ENCODE results near the gene TECPR1.

Gene TECPR1

GRCh38 chr7:98294798-98295382 lies 42.9 kb upstream of the TECPR1 start:
- H3K27ac ChIP-seq (replicated peaks) = no peak overlapping the region
- peak in 1 of 2 experiments; percentile 34 for DNase-seq (ENCODE audit: low read depth in 1 of 2, low spot score in 1 of 2)
- TF ChIP-seq, protein P1, sequence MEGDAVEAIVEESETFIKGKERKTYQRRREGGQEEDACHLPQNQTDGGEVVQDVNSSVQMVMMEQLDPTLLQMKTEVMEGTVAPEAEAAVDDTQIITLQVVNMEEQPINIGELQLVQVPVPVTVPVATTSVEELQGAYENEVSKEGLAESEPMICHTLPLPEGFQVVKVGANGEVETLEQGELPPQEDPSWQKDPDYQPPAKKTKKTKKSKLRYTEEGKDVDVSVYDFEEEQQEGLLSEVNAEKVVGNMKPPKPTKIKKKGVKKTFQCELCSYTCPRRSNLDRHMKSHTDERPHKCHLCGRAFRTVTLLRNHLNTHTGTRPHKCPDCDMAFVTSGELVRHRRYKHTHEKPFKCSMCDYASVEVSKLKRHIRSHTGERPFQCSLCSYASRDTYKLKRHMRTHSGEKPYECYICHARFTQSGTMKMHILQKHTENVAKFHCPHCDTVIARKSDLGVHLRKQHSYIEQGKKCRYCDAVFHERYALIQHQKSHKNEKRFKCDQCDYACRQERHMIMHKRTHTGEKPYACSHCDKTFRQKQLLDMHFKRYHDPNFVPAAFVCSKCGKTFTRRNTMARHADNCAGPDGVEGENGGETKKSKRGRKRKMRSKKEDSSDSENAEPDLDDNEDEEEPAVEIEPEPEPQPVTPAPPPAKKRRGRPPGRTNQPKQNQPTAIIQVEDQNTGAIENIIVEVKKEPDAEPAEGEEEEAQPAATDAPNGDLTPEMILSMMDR (IDR thresholded peaks at IDR 0.05; ENCODE audit: insufficient read depth, low read length) = peak; percentile 43
- TF ChIP-seq POLR2AphosphoS5 (IDR thresholded peaks at IDR 0.05; ENCODE audit: low read depth) = no peak
- H3K4me3 ChIP-seq (replicated peaks; ENCODE audit: insufficient read depth, low read length) = no peak overlapping the region
- H3K27me3 ChIP-seq (ENCODE audit: insufficient read depth, poor library complexity, severe bottlenecking) = no peaks in the 10 kb centered on the region

- TF ChIP-seq, protein P1 (IDR thresholded peaks at IDR 0.05; ENCODE audit: insufficient read depth, low read length) = no peak
- TF ChIP-seq GABPA (IDR thresholded peaks at IDR 0.05; ENCODE audit: low read depth) = no peak
- H3K27ac ChIP-seq (replicated peaks) = no peak overlapping the region
- DNase-seq (ENCODE audit: low read depth in 1 of 2, low spot score in 1 of 2) = peak in 1 of 2 experiments; percentile 12
- no peak overlapping the region for H3K4me3 ChIP-seq (replicated peaks; ENCODE audit: insufficient read depth, low read length)
- no peaks in the 10 kb centered on the region for H3K27me3 ChIP-seq (ENCODE audit: insufficient read depth, poor library complexity, severe bottlenecking)
Measured at GRCh38 chr7:98294326-98294725, 42.3 kb upstream of the TECPR1 start.

- TF ChIP-seq GABPA (IDR thresholded peaks at IDR 0.05; ENCODE audit: low read depth) (no peak), POLR2AphosphoS5 (IDR thresholded peaks at IDR 0.05; ENCODE audit: low read depth) (no peak), SPI1 (IDR thresholded peaks at IDR 0.05; ENCODE audit: borderline replicate concordance, low read depth) (no peak)
- TF ChIP-seq, protein P1 (IDR thresholded peaks at IDR 0.05; ENCODE audit: insufficient read depth, low read length) = no peak
- TF ChIP-seq, protein P2, sequence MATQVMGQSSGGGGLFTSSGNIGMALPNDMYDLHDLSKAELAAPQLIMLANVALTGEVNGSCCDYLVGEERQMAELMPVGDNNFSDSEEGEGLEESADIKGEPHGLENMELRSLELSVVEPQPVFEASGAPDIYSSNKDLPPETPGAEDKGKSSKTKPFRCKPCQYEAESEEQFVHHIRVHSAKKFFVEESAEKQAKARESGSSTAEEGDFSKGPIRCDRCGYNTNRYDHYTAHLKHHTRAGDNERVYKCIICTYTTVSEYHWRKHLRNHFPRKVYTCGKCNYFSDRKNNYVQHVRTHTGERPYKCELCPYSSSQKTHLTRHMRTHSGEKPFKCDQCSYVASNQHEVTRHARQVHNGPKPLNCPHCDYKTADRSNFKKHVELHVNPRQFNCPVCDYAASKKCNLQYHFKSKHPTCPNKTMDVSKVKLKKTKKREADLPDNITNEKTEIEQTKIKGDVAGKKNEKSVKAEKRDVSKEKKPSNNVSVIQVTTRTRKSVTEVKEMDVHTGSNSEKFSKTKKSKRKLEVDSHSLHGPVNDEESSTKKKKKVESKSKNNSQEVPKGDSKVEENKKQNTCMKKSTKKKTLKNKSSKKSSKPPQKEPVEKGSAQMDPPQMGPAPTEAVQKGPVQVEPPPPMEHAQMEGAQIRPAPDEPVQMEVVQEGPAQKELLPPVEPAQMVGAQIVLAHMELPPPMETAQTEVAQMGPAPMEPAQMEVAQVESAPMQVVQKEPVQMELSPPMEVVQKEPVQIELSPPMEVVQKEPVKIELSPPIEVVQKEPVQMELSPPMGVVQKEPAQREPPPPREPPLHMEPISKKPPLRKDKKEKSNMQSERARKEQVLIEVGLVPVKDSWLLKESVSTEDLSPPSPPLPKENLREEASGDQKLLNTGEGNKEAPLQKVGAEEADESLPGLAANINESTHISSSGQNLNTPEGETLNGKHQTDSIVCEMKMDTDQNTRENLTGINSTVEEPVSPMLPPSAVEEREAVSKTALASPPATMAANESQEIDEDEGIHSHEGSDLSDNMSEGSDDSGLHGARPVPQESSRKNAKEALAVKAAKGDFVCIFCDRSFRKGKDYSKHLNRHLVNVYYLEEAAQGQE (IDR thresholded peaks at IDR 0.05; ENCODE audit: insufficient replicate concordance, low read depth) = no peak
- Histone ChIP-seq H3K27ac (replicated peaks) (no peak overlapping the region), H3K4me3 (replicated peaks; ENCODE audit: insufficient read depth, low read length) (no peak overlapping the region), H3K27me3 (ENCODE audit: insufficient read depth, poor library complexity, severe bottlenecking) (no peaks in the 10 kb centered on the region)
- DNase-seq (ENCODE audit: low read depth in 1 of 2, low spot score in 1 of 2) = no peak
Measured at GRCh38 chr7:98293746-98294145, 41.7 kb upstream of the TECPR1 start.

DNA sequence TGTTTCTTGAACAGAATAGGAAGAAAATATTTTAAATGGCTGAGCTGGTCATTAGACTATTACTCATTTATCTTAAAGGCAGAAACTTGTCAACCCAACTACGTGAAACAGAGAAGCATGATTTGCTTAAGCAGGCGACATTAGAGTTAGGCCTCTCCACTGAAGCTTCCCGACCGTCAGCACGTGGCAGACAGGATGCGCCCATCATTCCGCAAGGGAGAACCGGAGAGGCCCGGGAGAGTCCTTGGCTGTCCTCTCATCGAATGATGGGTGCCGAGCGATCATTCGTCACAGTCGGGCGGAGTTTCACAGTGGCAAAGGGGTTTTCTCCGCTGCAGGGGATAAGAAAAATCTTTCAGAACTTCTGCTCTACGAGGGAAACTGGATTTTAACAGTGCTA lies 41.2 kb upstream of the TECPR1 start:
- Histone ChIP-seq H3K4me3 (replicated peaks; ENCODE audit: insufficient read depth, low read length) (no peak overlapping the region), H3K27ac (replicated peaks) (no peak overlapping the region), H3K27me3 (ENCODE audit: insufficient read depth, poor library complexity, severe bottlenecking) (no peaks in the 10 kb centered on the region)
- no peak for DNase-seq (ENCODE audit: low read depth in 1 of 2, low spot score in 1 of 2)
- TF ChIP-seq, protein P2 (IDR thresholded peaks at IDR 0.05; ENCODE audit: insufficient replicate concordance, low read depth) = no peak
- TF ChIP-seq SPI1 (IDR thresholded peaks at IDR 0.05; ENCODE audit: borderline replicate concordance, low read depth) = no peak
- TF ChIP-seq POLR2AphosphoS5 (IDR thresholded peaks at IDR 0.05; ENCODE audit: low read depth) = no peak
- no peak for TF ChIP-seq GABPA (IDR thresholded peaks at IDR 0.05; ENCODE audit: low read depth)
- TF ChIP-seq, protein P1 (IDR thresholded peaks at IDR 0.05; ENCODE audit: insufficient read depth, low read length) = no peak
